HG02981 (cell line): Measurements from ENCODE around the gene TNIP2.

ENCODE experiments used
- ATAC-seq: cut with Tn5 transposase; IDR thresholded peaks from one replicate; pipeline ENCODE4 v1.9.1; 2021; ENCODE audit warnings: mild to moderate bottlenecking, moderate library complexity; ENCODE audit not compliant: unreplicated experiment

The TNIP2 gene

GRCh38 chr4:2725380-2725779 lies 30.8 kb downstream of the TNIP2 start:
- ATAC-seq, result no peak

GRCh38 chr4:2723751-2724150 lies 32.4 kb downstream of the TNIP2 start:
- ATAC-seq, result no peak

- no peak for ATAC-seq
Measured at GRCh38 chr4:2722033-2722432, 34.1 kb downstream of the TNIP2 start.

GRCh38 chr4:2721586-2721985 lies 34.5 kb downstream of the TNIP2 start:
- no peak for ATAC-seq

- ATAC-seq, result no peak
Measured at GRCh38 chr4:2716236-2716635, 39.9 kb downstream of the TNIP2 start.

GRCh38 chr4:2715426-2715825 lies 40.7 kb downstream of the TNIP2 start:
- no peak for ATAC-seq

GRCh38 chr4:2714918-2715317 lies 41.2 kb downstream of the TNIP2 start:
- no peak for ATAC-seq

GRCh38 chr4:2714061-2714770 lies 41.9 kb downstream of the TNIP2 start:
- ATAC-seq, result no peak

- no peak for ATAC-seq
Measured at GRCh38 chr4:2713337-2713736, 42.8 kb downstream of the TNIP2 start.

GRCh38 chr4:2712261-2712842 lies 43.8 kb downstream of the TNIP2 start:
- no peak for ATAC-seq

- ATAC-seq, result no peak
Measured at GRCh38 chr4:2702770-2703169, 53.4 kb downstream of the TNIP2 start.

GRCh38 chr4:2702361-2702760 lies 53.8 kb downstream of the TNIP2 start:
- no peak for ATAC-seq

GRCh38 chr4:2700031-2700430 lies 56.1 kb downstream of the TNIP2 start:
- ATAC-seq, result no peak

GRCh38 chr4:2699534-2699933 lies 56.6 kb downstream of the TNIP2 start:
- ATAC-seq, result no peak

GRCh38 chr4:2698951-2699505 lies 57.1 kb downstream of the TNIP2 start:
- ATAC-seq, result no peak

- no peak for ATAC-seq
Measured at GRCh38 chr4:2698504-2698903, 57.6 kb downstream of the TNIP2 start.

GRCh38 chr4:2697995-2698414 lies 58.1 kb downstream of the TNIP2 start:
- ATAC-seq, result no peak

GRCh38 chr4:2696423-2696822 lies 59.7 kb downstream of the TNIP2 start:
- peak; percentile 97 for ATAC-seq

- no peak for ATAC-seq
Measured at GRCh38 chr4:2695346-2696060, 60.6 kb downstream of the TNIP2 start.

GRCh38 chr4:2694691-2695090 lies 61.4 kb downstream of the TNIP2 start:
- ATAC-seq, result no peak

GRCh38 chr4:2691952-2692435 lies 64.1 kb downstream of the TNIP2 start:
- no peak for ATAC-seq
